Activated naive CD8-positive, alpha-beta T cell (primary cell): ENCODE data around the gene ROCK1.
"Not testable (repeated sequence)": the region's sequence is repeated elsewhere in the genome, so short reads cannot be mapped to it uniquely, and the experiment has no call there.

Source experiments
- H3K27ac Mint-ChIP-seq: one replicate; pipeline ENCODE4 v1.8.0; 2021; ENCODE audit warnings: mixed read lengths
- H3K27me3 Mint-ChIP-seq: one replicate; pipeline ENCODE4 v1.8.0; 2021; ENCODE audit warnings: mixed read lengths
- H3K36me3 Mint-ChIP-seq: one replicate; pipeline ENCODE4 v1.8.0; 2021; ENCODE audit warnings: mixed read lengths
- H3K4me1 Mint-ChIP-seq: one replicate; pipeline ENCODE4 v1.8.0; 2021; ENCODE audit warnings: low read depth, mixed read lengths
- H3K4me3 Mint-ChIP-seq: one replicate; pipeline ENCODE4 v1.8.0; 2021; ENCODE audit warnings: mild to moderate bottlenecking, mixed read lengths
- H3K9me3 Mint-ChIP-seq: one replicate; pipeline ENCODE4 v1.8.0; 2021; ENCODE audit warnings: low read depth, mixed read lengths

The ROCK1 gene

GRCh38 chr18:21051620-21052019 is 60.0 kb downstream of the ROCK1 start:
- peaks cover 55% of the 10 kb centered on the region for H3K4me1 Mint-ChIP-seq

GRCh38 chr18:21049306-21049705 is 62.3 kb downstream of the ROCK1 start:
- Mint-ChIP-seq H3K27ac (peak overlapping the region; percentile 64), H3K27me3 (no peaks in the 10 kb centered on the region), H3K4me1 (peaks cover 65% of the 10 kb centered on the region), H3K9me3 (no peaks in the 10 kb centered on the region), H3K36me3 (peaks cover 6% of the 10 kb centered on the region), H3K4me3 (no peak overlapping the region)

More at GRCh38 chr18:21051620-21052019, 60.0 kb downstream of the ROCK1 start:
- no peaks in the 10 kb centered on the region for H3K27me3 Mint-ChIP-seq
- H3K4me3 Mint-ChIP-seq, result no peak overlapping the region
- H3K36me3 Mint-ChIP-seq, result peaks cover 3% of the 10 kb centered on the region
- no peaks in the 10 kb centered on the region for H3K9me3 Mint-ChIP-seq
- peak overlapping the region; percentile 41 for H3K27ac Mint-ChIP-seq

GRCh38 chr18:21047126-21047525 is 64.5 kb downstream of the ROCK1 start:
- peaks cover 52% of the 10 kb centered on the region for H3K4me1 Mint-ChIP-seq
- H3K4me3 Mint-ChIP-seq, result no peak overlapping the region
- no peaks in the 10 kb centered on the region for H3K27me3 Mint-ChIP-seq
- H3K9me3 Mint-ChIP-seq, result no peaks in the 10 kb centered on the region
- H3K36me3 Mint-ChIP-seq, result peaks cover 6% of the 10 kb centered on the region
- peak overlapping the region; percentile 41 for H3K27ac Mint-ChIP-seq

GRCh38 chr18:21040466-21040865 is 71.1 kb downstream of the ROCK1 start:
- peaks cover 8% of the 10 kb centered on the region for H3K4me1 Mint-ChIP-seq
- no peaks in the 10 kb centered on the region for H3K27me3 Mint-ChIP-seq
- H3K9me3 Mint-ChIP-seq, result no peaks in the 10 kb centered on the region
- H3K27ac Mint-ChIP-seq, result peak overlapping the region; percentile 28
- H3K36me3 Mint-ChIP-seq, result peaks cover 9% of the 10 kb centered on the region
- no peak overlapping the region for H3K4me3 Mint-ChIP-seq

- H3K27me3 Mint-ChIP-seq, result no peaks in the 10 kb centered on the region
- no peak overlapping the region for H3K27ac Mint-ChIP-seq
- H3K36me3 Mint-ChIP-seq, result peaks cover 14% of the 10 kb centered on the region
- H3K4me3 Mint-ChIP-seq, result no peak overlapping the region
- H3K9me3 Mint-ChIP-seq, result no peaks in the 10 kb centered on the region
- peaks cover 4% of the 10 kb centered on the region for H3K4me1 Mint-ChIP-seq
Observed at GRCh38 chr18:21038201-21038600, 73.4 kb downstream of the ROCK1 start.

- Mint-ChIP-seq H3K9me3 (peaks cover 8% of the 10 kb centered on the region), H3K27ac (peak overlapping the region; percentile 37), H3K4me1 (peaks cover 5% of the 10 kb centered on the region), H3K36me3 (peaks cover 27% of the 10 kb centered on the region), H3K4me3 (no peak overlapping the region), H3K27me3 (no peaks in the 10 kb centered on the region)
Observed at GRCh38 chr18:21031845-21032244, 79.8 kb downstream of the ROCK1 start.

- not testable (repeated sequence) for H3K9me3 Mint-ChIP-seq, H3K27ac Mint-ChIP-seq, H3K27me3 Mint-ChIP-seq, H3K4me1 Mint-ChIP-seq, H3K4me3 Mint-ChIP-seq
- H3K36me3 Mint-ChIP-seq, result peaks cover 26% of the 10 kb centered on the region
Observed at GRCh38 chr18:21018257-21018656, 93.4 kb downstream of the ROCK1 start.

- H3K27ac Mint-ChIP-seq, result no peak overlapping the region
Observed at GRCh38 chr18:21012308-21012707, 99.3 kb downstream of the ROCK1 start.

GRCh38 chr18:21004726-21005125 is 106.9 kb downstream of the ROCK1 start:
- Mint-ChIP-seq H3K4me1 (peaks cover 5% of the 10 kb centered on the region), H3K27me3 (no peaks in the 10 kb centered on the region), H3K36me3 (peaks cover 13% of the 10 kb centered on the region), H3K9me3 (no peaks in the 10 kb centered on the region), H3K4me3 (no peak overlapping the region), H3K27ac (peak overlapping the region; percentile 7)

More at GRCh38 chr18:21012308-21012707, 99.3 kb downstream of the ROCK1 start:
- Mint-ChIP-seq H3K9me3 (peaks cover 11% of the 10 kb centered on the region), H3K4me3 (no peak overlapping the region), H3K36me3 (peaks cover 39% of the 10 kb centered on the region), H3K27me3 (no peaks in the 10 kb centered on the region), H3K4me1 (peaks cover 7% of the 10 kb centered on the region)

GRCh38 chr18:21000667-21001066 is 110.9 kb downstream of the ROCK1 start:
- no peak overlapping the region for H3K4me3 Mint-ChIP-seq
- no peaks in the 10 kb centered on the region for H3K27me3 Mint-ChIP-seq
- H3K4me1 Mint-ChIP-seq, result peaks cover 19% of the 10 kb centered on the region
- peaks cover 14% of the 10 kb centered on the region for H3K36me3 Mint-ChIP-seq
- H3K27ac Mint-ChIP-seq, result peak overlapping the region; percentile 17
- H3K9me3 Mint-ChIP-seq, result no peaks in the 10 kb centered on the region

- peaks cover 11% of the 10 kb centered on the region for H3K36me3 Mint-ChIP-seq
- peaks cover 19% of the 10 kb centered on the region for H3K4me1 Mint-ChIP-seq
- peak overlapping the region; percentile 10 for H3K27ac Mint-ChIP-seq
- H3K9me3 Mint-ChIP-seq, result no peaks in the 10 kb centered on the region
- no peak overlapping the region for H3K4me3 Mint-ChIP-seq
- no peaks in the 10 kb centered on the region for H3K27me3 Mint-ChIP-seq
Observed at GRCh38 chr18:20997371-20997770, 114.2 kb downstream of the ROCK1 start.

- no peaks in the 10 kb centered on the region for H3K27me3 Mint-ChIP-seq
- peaks cover 19% of the 10 kb centered on the region for H3K4me1 Mint-ChIP-seq
- peaks cover 11% of the 10 kb centered on the region for H3K36me3 Mint-ChIP-seq
- no peak overlapping the region for H3K4me3 Mint-ChIP-seq
- no peaks in the 10 kb centered on the region for H3K9me3 Mint-ChIP-seq
- peak overlapping the region; percentile 13 for H3K27ac Mint-ChIP-seq
Observed at GRCh38 chr18:20996418-20996817, 115.2 kb downstream of the ROCK1 start.

GRCh38 chr18:20988726-20989125 is 122.9 kb downstream of the ROCK1 start:
- Mint-ChIP-seq H3K9me3 (no peaks in the 10 kb centered on the region), H3K27me3 (no peaks in the 10 kb centered on the region), H3K27ac (no peak overlapping the region), H3K4me3 (no peak overlapping the region), H3K36me3 (peaks cover 13% of the 10 kb centered on the region), H3K4me1 (no peaks in the 10 kb centered on the region)

GRCh38 chr18:20975077-20975476 is 136.5 kb downstream of the ROCK1 start:
- Mint-ChIP-seq H3K27ac (peak overlapping the region; percentile 16), H3K36me3 (peaks cover 25% of the 10 kb centered on the region), H3K9me3 (no peaks in the 10 kb centered on the region), H3K27me3 (no peaks in the 10 kb centered on the region), H3K4me3 (no peak overlapping the region), H3K4me1 (peaks cover 1% of the 10 kb centered on the region)

GRCh38 chr18:20971886-20972267 is 139.7 kb downstream of the ROCK1 start:
- Mint-ChIP-seq H3K9me3 (no peaks in the 10 kb centered on the region), H3K36me3 (peaks cover 16% of the 10 kb centered on the region), H3K4me1 (peaks cover 1% of the 10 kb centered on the region), H3K27me3 (no peaks in the 10 kb centered on the region), H3K4me3 (no peak overlapping the region), H3K27ac (no peak overlapping the region)

- H3K4me3 Mint-ChIP-seq, result no peak overlapping the region
- no peak overlapping the region for H3K27ac Mint-ChIP-seq
- no peaks in the 10 kb centered on the region for H3K27me3 Mint-ChIP-seq
Observed at GRCh38 chr18:20966795-20967194, 144.8 kb downstream of the ROCK1 start.

More at GRCh38 chr18:20966795-20967194, 144.8 kb downstream of the ROCK1 start:
- H3K4me1 Mint-ChIP-seq, result no peaks in the 10 kb centered on the region
- H3K36me3 Mint-ChIP-seq, result peaks cover 13% of the 10 kb centered on the region
- H3K9me3 Mint-ChIP-seq, result no peaks in the 10 kb centered on the region
